ENCODE results near the gene IFT27.

DNA sequence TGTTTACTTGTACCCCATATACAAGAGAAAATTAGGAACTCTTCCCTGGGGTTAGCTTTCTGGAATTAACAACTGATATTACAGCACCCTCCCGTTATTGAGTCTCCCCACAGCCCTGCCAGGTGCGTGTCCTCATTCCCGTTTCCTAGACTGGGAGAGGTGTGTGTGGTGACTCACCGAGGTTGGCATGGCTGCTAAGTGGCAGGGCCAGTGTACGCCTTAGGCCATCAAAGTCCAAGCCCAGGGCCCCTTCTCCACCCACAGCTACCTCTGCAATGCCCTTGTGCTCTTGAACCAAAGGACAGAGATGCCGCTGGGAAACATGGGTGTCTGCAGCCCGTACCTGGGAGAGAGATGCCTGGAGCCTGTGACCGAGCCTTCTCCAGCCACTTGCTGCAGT, 12.3 kb downstream of the IFT27 start:
- TF ChIP-seq, protein P1, sequence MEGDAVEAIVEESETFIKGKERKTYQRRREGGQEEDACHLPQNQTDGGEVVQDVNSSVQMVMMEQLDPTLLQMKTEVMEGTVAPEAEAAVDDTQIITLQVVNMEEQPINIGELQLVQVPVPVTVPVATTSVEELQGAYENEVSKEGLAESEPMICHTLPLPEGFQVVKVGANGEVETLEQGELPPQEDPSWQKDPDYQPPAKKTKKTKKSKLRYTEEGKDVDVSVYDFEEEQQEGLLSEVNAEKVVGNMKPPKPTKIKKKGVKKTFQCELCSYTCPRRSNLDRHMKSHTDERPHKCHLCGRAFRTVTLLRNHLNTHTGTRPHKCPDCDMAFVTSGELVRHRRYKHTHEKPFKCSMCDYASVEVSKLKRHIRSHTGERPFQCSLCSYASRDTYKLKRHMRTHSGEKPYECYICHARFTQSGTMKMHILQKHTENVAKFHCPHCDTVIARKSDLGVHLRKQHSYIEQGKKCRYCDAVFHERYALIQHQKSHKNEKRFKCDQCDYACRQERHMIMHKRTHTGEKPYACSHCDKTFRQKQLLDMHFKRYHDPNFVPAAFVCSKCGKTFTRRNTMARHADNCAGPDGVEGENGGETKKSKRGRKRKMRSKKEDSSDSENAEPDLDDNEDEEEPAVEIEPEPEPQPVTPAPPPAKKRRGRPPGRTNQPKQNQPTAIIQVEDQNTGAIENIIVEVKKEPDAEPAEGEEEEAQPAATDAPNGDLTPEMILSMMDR (conservative IDR thresholded peaks at IDR 0.05), result no peak
- no peak for TF ChIP-seq EZH2 (IDR thresholded peaks at IDR 0.05; ENCODE audit: low read depth)
